Rectal smooth muscle tissue (tissue), 1 donor: ENCODE results near the gene AFP.

Source experiments
- H3K27ac ChIP-seq: one replicate; pipeline ENCODE4 v1.7.0; 2013; ENCODE audit warnings: low read depth, low read length, inconsistent platforms
- H3K27me3 ChIP-seq: one replicate; pipeline ENCODE4 v1.7.0; 2013; ENCODE audit warnings: low read length; ENCODE audit not compliant: control insufficient read depth, insufficient read depth
- H3K36me3 ChIP-seq: one replicate; pipeline ENCODE4 v1.7.0; 2013; ENCODE audit warnings: low read length; ENCODE audit not compliant: control insufficient read depth, insufficient read depth
- H3K4me1 ChIP-seq: one replicate; pipeline ENCODE4 v1.7.0; 2013; ENCODE audit warnings: low read length; ENCODE audit not compliant: control insufficient read depth, insufficient read depth
- H3K4me3 ChIP-seq: one replicate; pipeline ENCODE4 v1.7.0; 2013; ENCODE audit warnings: low read length
- H3K9ac ChIP-seq: one replicate; pipeline ENCODE4 v1.7.0; 2013; ENCODE audit warnings: low read length

Gene AFP

GRCh38 chr4:73446336-73446938, 10.4 kb downstream of the AFP start:
- no peaks in the 10 kb centered on the region for H3K4me1 ChIP-seq
- H3K9ac ChIP-seq: no peak overlapping the region
- no peak overlapping the region for H3K27ac ChIP-seq
- no peaks in the 10 kb centered on the region for H3K27me3 ChIP-seq
- no peaks in the 10 kb centered on the region for H3K36me3 ChIP-seq
- H3K4me3 ChIP-seq: no peak overlapping the region

- H3K4me1 ChIP-seq: no peaks in the 10 kb centered on the region
- no peak overlapping the region for H3K9ac ChIP-seq
- H3K27ac ChIP-seq: no peak overlapping the region
- no peaks in the 10 kb centered on the region for H3K27me3 ChIP-seq
- no peaks in the 10 kb centered on the region for H3K36me3 ChIP-seq
- no peak overlapping the region for H3K4me3 ChIP-seq
Measured at GRCh38 chr4:73447671-73448070, 11.7 kb downstream of the AFP start.

DNA sequence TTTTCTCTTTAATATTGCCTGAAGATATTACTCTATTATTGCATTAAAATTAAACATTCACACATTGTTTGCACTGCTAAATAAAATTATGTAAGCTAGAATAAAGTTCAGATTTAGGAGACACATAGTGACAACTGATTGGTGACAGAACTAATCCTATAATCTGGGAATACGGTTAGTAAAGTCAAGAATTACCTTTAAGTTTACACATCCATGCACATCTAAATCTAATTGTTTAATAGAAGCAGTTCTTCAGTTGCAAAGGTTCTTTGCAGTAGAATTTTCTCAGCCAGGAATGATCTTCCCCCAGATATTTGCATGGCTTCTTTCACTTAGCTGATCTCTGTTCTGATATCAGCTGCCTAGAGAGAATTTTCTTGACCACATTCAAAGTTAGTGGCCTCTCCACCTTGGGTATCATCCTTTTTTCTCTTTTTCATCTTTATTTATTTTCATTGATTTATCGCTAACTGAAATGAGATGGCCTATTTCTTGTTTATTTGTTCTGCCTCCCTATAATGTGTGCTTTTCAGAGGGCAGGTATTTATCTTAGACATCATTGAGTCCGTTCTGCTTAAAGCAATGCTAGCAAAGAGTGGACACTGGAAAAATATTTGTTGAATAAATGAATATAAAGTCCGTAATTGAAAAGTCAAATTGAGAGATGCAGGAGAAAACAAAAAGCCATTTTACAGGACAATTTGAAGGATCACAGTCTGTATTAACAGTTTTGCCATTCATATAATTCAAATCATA, 12.6 kb downstream of the AFP start:
- Histone ChIP-seq H3K27ac (no peak overlapping the region), H3K4me1 (no peaks in the 10 kb centered on the region), H3K4me3 (no peak overlapping the region)

GRCh38 chr4:73450398-73451004, 14.5 kb downstream of the AFP start:
- Histone ChIP-seq H3K36me3 (no peaks in the 10 kb centered on the region), H3K9ac (no peak overlapping the region), H3K27ac (no peak overlapping the region), H3K27me3 (no peaks in the 10 kb centered on the region), H3K4me1 (no peaks in the 10 kb centered on the region), H3K4me3 (no peak overlapping the region)

More for the DNA sequence above, 12.6 kb downstream of the AFP start:
- H3K27me3 ChIP-seq: no peaks in the 10 kb centered on the region
- H3K36me3 ChIP-seq: no peaks in the 10 kb centered on the region
- no peak overlapping the region for H3K9ac ChIP-seq

DNA sequence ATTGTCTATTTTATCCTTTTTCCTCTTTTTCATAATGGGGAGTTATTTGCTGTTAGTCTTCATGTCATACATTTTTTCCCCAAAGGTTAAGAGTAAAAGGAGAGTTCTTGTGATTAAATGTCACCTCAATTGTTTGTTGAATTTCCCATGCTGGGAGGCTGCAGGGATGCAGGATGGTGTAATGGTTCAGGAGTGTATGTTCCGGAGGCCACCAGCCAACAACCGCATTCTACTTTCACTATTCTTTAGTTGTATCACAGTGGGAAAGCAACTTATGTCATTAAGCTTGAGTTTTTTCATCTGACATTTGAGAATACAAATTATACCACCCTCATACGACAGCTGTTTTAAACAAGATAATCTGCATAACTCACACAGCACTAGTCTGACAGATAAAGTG, 15.4 kb downstream of the AFP start:
- Histone ChIP-seq H3K27me3 (no peaks in the 10 kb centered on the region), H3K9ac (no peak overlapping the region), H3K36me3 (no peaks in the 10 kb centered on the region), H3K27ac (no peak overlapping the region), H3K4me1 (no peaks in the 10 kb centered on the region), H3K4me3 (no peak overlapping the region)

DNA sequence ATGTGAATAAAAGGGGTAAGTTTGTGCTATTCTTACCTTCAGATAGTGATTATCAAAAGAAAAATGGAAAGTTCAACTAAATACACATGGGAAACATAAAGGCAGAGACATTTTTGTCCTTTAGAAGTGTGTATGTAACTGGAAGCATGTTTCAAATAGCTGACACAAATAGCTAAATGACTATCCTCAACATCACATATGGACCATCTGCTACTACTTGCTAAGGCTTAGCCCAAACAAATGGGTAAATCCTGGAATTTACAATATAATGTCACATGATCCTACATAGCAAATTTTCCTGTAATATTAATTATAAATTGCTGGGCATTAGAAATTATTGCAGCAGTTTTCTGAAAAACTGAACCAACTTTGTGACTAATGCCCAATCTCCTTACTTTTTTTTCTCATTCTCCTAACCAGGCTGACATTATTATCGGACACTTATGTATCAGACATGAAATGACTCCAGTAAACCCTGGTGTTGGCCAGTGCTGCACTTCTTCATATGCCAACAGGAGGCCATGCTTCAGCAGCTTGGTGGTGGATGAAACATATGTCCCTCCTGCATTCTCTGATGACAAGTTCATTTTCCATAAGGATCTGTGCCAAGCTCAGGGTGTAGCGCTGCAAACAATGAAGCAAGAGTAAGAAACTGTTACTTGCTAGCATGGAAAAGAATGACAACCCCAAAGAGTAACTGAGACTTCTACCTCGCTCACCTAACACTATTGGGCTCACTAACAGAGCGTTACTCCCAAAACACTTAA, 16.1 kb downstream of the AFP start:
- H3K9ac ChIP-seq: no peak overlapping the region
- no peak overlapping the region for H3K27ac ChIP-seq
- H3K36me3 ChIP-seq: no peaks in the 10 kb centered on the region
- H3K27me3 ChIP-seq: no peaks in the 10 kb centered on the region
- no peaks in the 10 kb centered on the region for H3K4me1 ChIP-seq
- H3K4me3 ChIP-seq: no peak overlapping the region

DNA sequence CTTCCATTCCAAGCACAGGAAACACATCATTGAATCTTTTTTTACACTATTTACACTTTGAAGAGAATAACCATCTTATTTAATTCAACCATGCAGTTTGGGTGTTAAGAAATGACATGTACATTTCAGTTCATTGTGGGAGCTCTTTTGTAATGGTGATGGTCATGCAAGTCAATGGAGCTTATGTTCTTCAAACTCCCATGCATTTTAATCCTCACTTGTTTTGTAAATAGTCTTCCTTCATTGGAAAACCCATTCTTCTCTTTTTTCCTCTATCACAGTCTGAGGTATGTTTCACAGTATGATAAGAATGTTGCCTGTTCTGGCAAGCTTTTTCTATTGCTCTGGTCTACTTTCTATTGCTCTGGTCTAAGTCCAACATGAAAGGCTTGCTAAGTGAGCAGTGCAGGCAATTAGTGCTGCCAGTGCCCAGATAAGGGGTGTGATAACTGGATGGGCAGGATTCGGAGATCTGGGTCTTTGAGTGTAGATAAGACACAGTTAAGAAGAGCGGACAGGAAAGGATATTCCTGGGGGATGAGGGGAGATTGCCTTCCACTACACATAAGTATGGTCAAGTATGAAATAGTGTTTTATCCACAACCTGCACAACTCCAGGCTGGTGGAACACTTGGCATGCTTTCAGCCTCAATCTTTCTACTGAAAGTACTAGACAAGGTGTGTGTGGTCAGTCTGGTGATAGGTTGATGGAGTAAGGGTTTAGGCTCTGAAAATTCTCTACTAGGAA, 17.1 kb downstream of the AFP start:
- H3K36me3 ChIP-seq: no peaks in the 10 kb centered on the region
- no peak overlapping the region for H3K27ac ChIP-seq
- no peaks in the 10 kb centered on the region for H3K4me1 ChIP-seq
- no peak overlapping the region for H3K4me3 ChIP-seq
- no peaks in the 10 kb centered on the region for H3K27me3 ChIP-seq
- H3K9ac ChIP-seq: no peak overlapping the region

- Histone ChIP-seq H3K36me3 (no peaks in the 10 kb centered on the region), H3K4me3 (no peak overlapping the region), H3K27ac (no peak overlapping the region), H3K4me1 (no peaks in the 10 kb centered on the region), H3K9ac (no peak overlapping the region), H3K27me3 (no peaks in the 10 kb centered on the region)
Measured at GRCh38 chr4:73453701-73454005, 17.6 kb downstream of the AFP start.

DNA sequence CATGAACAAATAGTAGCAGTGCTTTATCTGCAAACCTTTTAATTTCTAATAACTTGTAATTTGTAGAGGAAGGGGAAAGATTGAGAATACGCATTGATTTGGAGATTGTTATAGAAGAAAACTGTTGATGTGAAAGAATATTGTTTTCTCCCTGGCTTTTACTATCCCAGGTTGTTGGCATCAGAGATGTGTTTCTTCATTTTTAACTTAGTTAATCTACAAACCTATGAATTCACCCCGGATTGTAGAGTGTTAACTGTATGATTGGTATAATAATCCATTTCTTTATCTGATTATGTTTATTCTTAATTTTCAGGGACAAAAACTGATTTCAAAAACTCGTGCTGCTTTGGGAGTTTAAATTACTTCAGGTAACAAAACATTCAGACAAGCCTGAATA, 18.9 kb downstream of the AFP start:
- Histone ChIP-seq H3K4me3 (no peak overlapping the region), H3K27me3 (no peaks in the 10 kb centered on the region), H3K4me1 (no peaks in the 10 kb centered on the region), H3K27ac (no peak overlapping the region), H3K9ac (no peak overlapping the region), H3K36me3 (no peaks in the 10 kb centered on the region)

GRCh38 chr4:73456177-73457022, 20.4 kb downstream of the AFP start:
- Histone ChIP-seq H3K27ac (no peak overlapping the region), H3K27me3 (no peaks in the 10 kb centered on the region), H3K36me3 (no peaks in the 10 kb centered on the region), H3K4me3 (no peak overlapping the region), H3K9ac (no peak overlapping the region), H3K4me1 (no peaks in the 10 kb centered on the region)

- no peaks in the 10 kb centered on the region for H3K27me3 ChIP-seq
- H3K27ac ChIP-seq: no peak overlapping the region
- no peak overlapping the region for H3K4me3 ChIP-seq
- no peak overlapping the region for H3K9ac ChIP-seq
- H3K4me1 ChIP-seq: no peaks in the 10 kb centered on the region
- H3K36me3 ChIP-seq: no peaks in the 10 kb centered on the region
Measured at GRCh38 chr4:73458184-73459047, 22.4 kb downstream of the AFP start.
